K562 (cell line): ENCODE results near the gene UTP20. TPM values are rescaled to one million over a fixed set of nuclear protein-coding genes. Genes with fewer than 3 reads are reported as not detected.

Experiments
- ATAC-seq: fragments of 200-7000 bp; cut with Tn5 transposase; 3 replicates; pipeline ENCODE4 v1.9.1; 2020; ENCODE audit warnings: moderate library complexity
- BruUV-seq: library from RNA; stranded (reverse); fragments of 400-500 nt; replicated peaks from 2 replicates; lab custom pipeline; 2021; lab: Mats Ljungman, UMichigan
- CTCF ChIA-PET: fragments of 300-600 bp; formaldehyde crosslinking; extraction: SDS; loops from one replicate; lab custom pipeline; 2021; ENCODE audit warnings: low intra/inter-chr PET ratio; lab: Yijun Ruan, JAX
- POLR2A ChIA-PET: fragments of 300-600, 350-650 bp; sonication (Branson Sonifier 250); formaldehyde crosslinking; extraction: SDS; loops from one replicate; lab custom pipeline; 2021; ENCODE audit warnings: antibody characterized with exemption, inconsistent platforms; lab: Yijun Ruan, JAX
- DNase-seq, 4 experiments: peaks; one replicate each; pipeline versions ENCODE4 v3.0.0 to v3.0.0-alpha.2; 2011 to 2018; ENCODE audit warnings: low spot score in 3 of 4, mixed read lengths in 3 of 4; ENCODE audit errors: extremely low read depth in 1 of 4
- FAIRE-seq: peaks from 2 replicates; lab custom pipeline; 2011; peaks lifted over from hg19 to GRCh38; lab: Jason Lieb, UNC
- H2AFZ ChIP-seq: 2 replicates; pipeline ENCODE4 v1.6.0; 2011; ENCODE audit warnings: low read depth, low read length, control low read depth, inconsistent platforms
- H3K27ac ChIP-seq: fragments of 200-600 bp; 3 replicates; pipeline ENCODE4 v1.8.0; 2011; ENCODE audit warnings: low read depth, mild to moderate bottlenecking, control low read depth, inconsistent platforms, low read length, moderate library complexity, mixed read lengths; ENCODE audit errors: extremely low read depth
- H3K27me3 ChIP-seq, 2 experiments: fragments of 300-600 bp in 1 of 2; 2 replicates in 1 of 2; 3 replicates in 1 of 2; pipeline versions ENCODE4 v1.6.0 to v1.8.0; 2011; ENCODE audit warnings: inconsistent platforms in 2 of 2, low read length in 2 of 2, mild to moderate bottlenecking in 1 of 2, mixed read lengths in 1 of 2, moderate library complexity in 1 of 2; ENCODE audit not compliant: control insufficient read depth in 2 of 2, insufficient read depth in 2 of 2
- H3K36me3 ChIP-seq: fragments of 300-600 bp; 3 replicates; pipeline ENCODE4 v1.8.0; 2011; ENCODE audit warnings: mild to moderate bottlenecking, low read length, inconsistent platforms; ENCODE audit not compliant: control insufficient read depth, insufficient read depth
- H3K4me1 ChIP-seq, 2 experiments: fragments of 200-600 bp in 1 of 2; replicated peaks in 1 of 2; 2 replicates in 1 of 2; 3 replicates in 1 of 2; pipeline versions ENCODE4 v1.5.1 to v1.8.0; 2011; ENCODE audit warnings: inconsistent platforms in 2 of 2, low read length in 2 of 2, mild to moderate bottlenecking in 1 of 2, mixed read lengths in 1 of 2, moderate library complexity in 1 of 2; ENCODE audit not compliant: control insufficient read depth in 2 of 2, insufficient read depth in 2 of 2
- H3K4me2 ChIP-seq: 2 replicates; pipeline ENCODE4 v1.6.1; 2011; ENCODE audit warnings: low read length, control low read depth, inconsistent platforms, mixed read lengths; ENCODE audit not compliant: insufficient read depth
- H3K4me3 ChIP-seq: fragments of 200-600 bp; sonication (generic), shearing (Covaris generic); 2 replicates; pipeline ENCODE4 v1.5.1; 2016; ENCODE audit warnings: control low read depth, inconsistent platforms
- H3K79me2 ChIP-seq: fragments of 200-600 bp; 3 replicates; pipeline ENCODE4 v1.8.0; 2011; ENCODE audit warnings: low read length, inconsistent platforms; ENCODE audit not compliant: control insufficient read depth, insufficient read depth
- H3K9ac ChIP-seq, 2 experiments: 2 replicates each; pipeline versions ENCODE4 v1.6.0 to v1.6.1; 2011; ENCODE audit warnings: low read depth in 2 of 2, low read length in 2 of 2, control low read depth in 1 of 2, inconsistent platforms in 1 of 2, mild to moderate bottlenecking in 1 of 2, mixed read lengths in 1 of 2; ENCODE audit not compliant: insufficient read depth in 1 of 2
- H3K9me1 ChIP-seq: one replicate; pipeline ENCODE4 v1.6.0; 2011; ENCODE audit warnings: inconsistent platforms, mild to moderate bottlenecking, low read length, moderate library complexity; ENCODE audit not compliant: control insufficient read depth, insufficient read depth
- H3K9me3 ChIP-seq: replicated peaks from 2 replicates; pipeline ENCODE4 v1.5.1; 2011; ENCODE audit warnings: low read depth, low read length, inconsistent platforms; ENCODE audit not compliant: control insufficient read depth, insufficient read depth
- H4K20me1 ChIP-seq: replicated peaks from 2 replicates; pipeline ENCODE4 v1.6.1; 2011; ENCODE audit warnings: low read length, inconsistent platforms, mixed read lengths; ENCODE audit not compliant: control insufficient read depth, insufficient read depth
- ARID3B ChIP-seq: fragments of 250-450 bp; sonication (Bioruptor Pico); IDR thresholded peaks from 2 replicates; pipeline ENCODE4 v1.4.0; 2020; ENCODE audit warnings: borderline replicate concordance
- CEBPB ChIP-seq: fragments of 450-650 bp; IDR thresholded peaks from 2 replicates; pipeline ENCODE4 v1.6.1; 2016; ENCODE audit warnings: missing genetic modification characterization, missing compliant biosample characterization
- E4F1 ChIP-seq: fragments of 250-450 bp; sonication (Bioruptor Pico); IDR thresholded peaks from 2 replicates; pipeline ENCODE4 v1.5.0; 2021; ENCODE audit warnings: mild to moderate bottlenecking, borderline replicate concordance
- ETS1 ChIP-seq: conservative IDR thresholded peaks from 2 replicates; pipeline ENCODE4 v1.6.1; 2011; ENCODE audit warnings: low read depth, mild to moderate bottlenecking, low read length; ENCODE audit not compliant: control insufficient read depth
- FIP1L1 ChIP-seq: fragments of 200-400 bp; formaldehyde crosslinking; IDR thresholded peaks from 2 replicates; pipeline ENCODE4 v1.6.1; 2018; ENCODE audit warnings: mild to moderate bottlenecking, low read depth, low read length; ENCODE audit not compliant: poor library complexity, severe bottlenecking
- HCFC1 ChIP-seq: IDR thresholded peaks from 2 replicates; pipeline ENCODE4 v1.6.1; 2012; ENCODE audit warnings: low read depth, low read length, improper control_type of control experiment
- ILF3 ChIP-seq: fragments of 450-650 bp; IDR thresholded peaks from 2 replicates; pipeline ENCODE4 v1.6.1; 2018; ENCODE audit warnings: antibody characterized with exemption, mild to moderate bottlenecking, moderate library complexity, borderline replicate concordance
- NONO ChIP-seq, 2 experiments: fragments of 200-400 bp in 1 of 2; fragments of 450-650 bp in 1 of 2; formaldehyde crosslinking in 1 of 2; IDR thresholded peaks; 2 replicates each; pipeline ENCODE4 v1.6.1; 2017; ENCODE audit warnings: low read depth in 2 of 2, mild to moderate bottlenecking in 2 of 2, moderate library complexity in 2 of 2, low read length in 1 of 2
- SNRNP70 ChIP-seq: fragments of 200-400 bp; formaldehyde crosslinking; optimal IDR thresholded peaks from 2 replicates; pipeline ENCODE3; 2017; ENCODE audit warnings: low read depth, low read length
- SREBF2 ChIP-seq: sonication (generic); formaldehyde crosslinking; IDR thresholded peaks from 2 replicates; pipeline ENCODE4 v1.4.0; 2020; ENCODE audit warnings: mild to moderate bottlenecking, missing genetic modification reagents
- SRSF1 ChIP-seq: fragments of 200-400 bp; formaldehyde crosslinking; IDR thresholded peaks from 2 replicates; pipeline ENCODE4 v1.6.1; 2017; ENCODE audit warnings: mild to moderate bottlenecking, low read depth, low read length, moderate library complexity
- TBP ChIP-seq: optimal IDR thresholded peaks from 2 replicates; pipeline ENCODE3; 2011; ENCODE audit warnings: low read depth, low read length, improper control_type of control experiment
- XRCC4 ChIP-seq: IDR thresholded peaks from one replicate; pipeline ENCODE4 v1.6.1; 2011; ENCODE audit not compliant: insufficient read depth, insufficient read length; ENCODE audit errors: extremely low read depth
- ZBTB7A ChIP-seq: IDR thresholded peaks from 2 replicates; pipeline ENCODE4 v1.6.1; 2011; ENCODE audit warnings: low read depth, mild to moderate bottlenecking, low read length, moderate library complexity, borderline replicate concordance; ENCODE audit not compliant: control insufficient read depth
- ZFP36 ChIP-seq: fragments of 150-350 bp; IDR thresholded peaks from 2 replicates; pipeline ENCODE4 v1.6.1; 2018; ENCODE audit warnings: low read length, low read depth; ENCODE audit not compliant: partially characterized antibody
- ZNF583 ChIP-seq: fragments of 250-450 bp; sonication (Bioruptor Pico); IDR thresholded peaks from 2 replicates; pipeline ENCODE4 v1.4.0; 2020
- ZNF77 ChIP-seq: fragments of 250-450 bp; sonication (Bioruptor Pico); IDR thresholded peaks from 2 replicates; pipeline ENCODE4 v1.5.0; 2020
- ZNF785 ChIP-seq: fragments of 250-450 bp; sonication (Bioruptor Pico); IDR thresholded peaks from 2 replicates; pipeline ENCODE4 v1.4.0; 2020; ENCODE audit warnings: mild to moderate bottlenecking
- WGBS: fragments of 100-300 bp; shearing (Covaris generic); methylation state at CpG from one replicate; pipeline ENCODE4 v1.1.6; 2016; ENCODE audit warnings: low coverage, mixed read lengths; ENCODE audit not compliant: insufficient coverage; ENCODE audit errors: missing lambda C conversion rate; 5-methylcytosine and 5-hydroxymethylcytosine counted together
- in situ Hi-C: fragments of 300-500 bp; cut with MboI; formaldehyde crosslinking; loops from 4 replicates; pipeline ENCODE4 v1.15.0; 2018; ENCODE audit warnings: inconsistent platforms, mixed read lengths
- intact Hi-C: fragments of 100-400 bp; cut with micrococcal nuclease; formaldehyde crosslinking; loops from 2 replicates; pipeline ENCODE4 v1.14.2; 2022
- polyA plus RNA-seq, 8 experiments: library from polyadenylated mRNA; depleted of rRNA in 4 of 8; stranded (reverse) in 5 of 8; unstranded in 3 of 8; fragments of >200 nt; fragmentation: Nextera tagmentation in 2 of 8; fragmentation: Illumina TruSeq in 1 of 8; extraction: Ambion mirVana in 2 of 8; extraction: Trizol in 1 of 8; gene quantifications; 2 replicates each; pipeline versions ENCODE4 v1.2.1 to v1.2.3, GENCODE V29; 2011 to 2014; ENCODE audit warnings: inconsistent platforms in 1 of 8, missing spikeins in 1 of 8
- total RNA-seq, 7 experiments: library from RNA; depleted of rRNA in 6 of 7; stranded (reverse); fragments of >200 nt in 6 of 7; fragmentation: Illumina TruSeq in 2 of 7; extraction: Trizol in 2 of 7; gene quantifications; 2 replicates each; pipeline versions ENCODE4 v1.2.1 to v1.2.3, GENCODE V29; 2011 to 2021; ENCODE audit warnings: low replicate concordance in 1 of 7

Gene UTP20
- total and polyA plus RNA-seq, 9 of the 15 experiments (the other 6 are each of a cell fraction or from before 2014, with no cell fraction given): 4.3 to 41.3 (median 20.7) TPM

GRCh38 chr12:101231636-101232035, 48.3 kb upstream of the UTP20 start:
- Histone ChIP-seq H3K79me2 (no peaks in the 10 kb centered on the region), H3K4me2 (no peak overlapping the region), H3K27me3 (peaks cover 0 to 11% of the 10 kb centered on the region in 2 experiments; a peak in 2 of 5 replicates), H3K9me3 (no peaks in the 10 kb centered on the region), H4K20me1 (no peaks in the 10 kb centered on the region), H3K9me1 (no peaks in the 10 kb centered on the region), H2AFZ (no peak overlapping the region), H3K4me3 (no peak overlapping the region), H3K27ac (no peak overlapping the region), H3K4me1 (no peaks in the 10 kb centered on the region), H3K36me3 (no peaks in the 10 kb centered on the region), H3K9ac (no peak overlapping the region)
- in situ Hi-C loops: no loop called here
- BruUV-seq: no TSS peak
- 0% methylated on average over 4 of the region's 4 CpGs for WGBS
- intact Hi-C loops: no loop called here
- TF ChIP-seq ZFP36 (no peak), ZNF583 (CRISPR knock-in tag) (no peak), CEBPB (tag) (no peak), ARID3B (no peak), SRSF1 (no peak), XRCC4 (no peak), ETS1 (no peak), ILF3 (no peak), ZBTB7A (no peak), SREBF2 (CRISPR knock-in tag) (no peak), NONO (IDR thresholded peaks at IDR 0.05; ENCODE audit: low read depth in 2 of 2, low read length in 1 of 2) (no peak), ZNF785 (no peak), FIP1L1 (no peak), SNRNP70 (no peak), TBP (no peak), ZNF77 (CRISPR knock-in tag) (no peak), HCFC1 (no peak), E4F1 (CRISPR knock-in tag) (no peak)
- ChIA-PET CTCF (no interaction called here), POLR2A (interaction anchor here (0.8 kb wide), 1 partner anchor 15 kb away, joined by 4 read pairs; no protein-coding TSS in a partner anchor)
- no peak for ATAC-seq
- FAIRE-seq: no peak
- DNase-seq: no peak
